Measurements from ENCODE around the gene S100A14.

Gene S100A14

GRCh38 chr1:153658400-153659174 is 42.5 kb upstream of the S100A14 start, which contains the start of gene SNAPIN:
TSS of gene SNAPIN (plus strand) at chr1:153658703. CDS start at chr1:153658744, 41 bp downstream.
- no peak for TF ChIP-seq CTCF (IDR thresholded peaks at IDR 0.05; ENCODE audit: insufficient read depth, low read depth, low read length, missing control alignments)
- DNase-seq (ENCODE audit: low read depth) = peak; percentile 91
- peak within 1 kb of the TSS; percentile 76 for H3K4me3 ChIP-seq (ENCODE audit: low read depth, low read length)

- no peak for TF ChIP-seq CTCF (IDR thresholded peaks at IDR 0.05; ENCODE audit: insufficient read depth, low read depth, low read length, missing control alignments)
- H3K4me3 ChIP-seq (ENCODE audit: low read depth, low read length) = no peak overlapping the region
- DNase-seq (ENCODE audit: low read depth) = no peak
Measured at GRCh38 chr1:153655333-153655732, 39.2 kb upstream of the S100A14 start.

GRCh38 chr1:153652805-153653500 is 36.8 kb upstream of the S100A14 start:
- no peak for DNase-seq (ENCODE audit: low read depth)
- no peak for TF ChIP-seq CTCF (IDR thresholded peaks at IDR 0.05; ENCODE audit: insufficient read depth, low read depth, low read length, missing control alignments)
- no peak overlapping the region for H3K4me3 ChIP-seq (ENCODE audit: low read depth, low read length)

- H3K4me3 ChIP-seq (ENCODE audit: low read depth, low read length) = no peak overlapping the region
- no peak for TF ChIP-seq CTCF (IDR thresholded peaks at IDR 0.05; ENCODE audit: insufficient read depth, low read depth, low read length, missing control alignments)
- no peak for DNase-seq (ENCODE audit: low read depth)
Measured at GRCh38 chr1:153651771-153652170, 35.6 kb upstream of the S100A14 start.

- TF ChIP-seq CTCF (IDR thresholded peaks at IDR 0.05; ENCODE audit: insufficient read depth, low read depth, low read length, missing control alignments) = no peak
- H3K4me3 ChIP-seq (ENCODE audit: low read depth, low read length) = no peak overlapping the region
- no peak for DNase-seq (ENCODE audit: low read depth)
Measured at GRCh38 chr1:153649863-153650235, 33.7 kb upstream of the S100A14 start.

GRCh38 chr1:153649137-153649862 is 33.2 kb upstream of the S100A14 start:
- TF ChIP-seq CTCF (IDR thresholded peaks at IDR 0.05; ENCODE audit: insufficient read depth, low read depth, low read length, missing control alignments) = no peak

More at GRCh38 chr1:153649137-153649862, 33.2 kb upstream of the S100A14 start:
- no peak overlapping the region for H3K4me3 ChIP-seq (ENCODE audit: low read depth, low read length)
- DNase-seq (ENCODE audit: low read depth) = no peak

Measured in GM12865 (cell line).